Neural crest cell (in vitro differentiated cells): Measurements from ENCODE around the gene HOXA11. TPM values are rescaled to one million over a fixed set of nuclear protein-coding genes. Genes with fewer than 3 reads are reported as not detected.

Experiments used
- DNase-seq: peaks from one replicate; pipeline ENCODE4 v3.0.0; 2021; ENCODE audit warnings: low read depth, mixed read lengths, low spot score
- H3K27ac Mint-ChIP-seq: one replicate; pipeline ENCODE4 v1.8.0; 2021; ENCODE audit warnings: mild to moderate bottlenecking, mixed read lengths; ENCODE audit not compliant: unreplicated experiment
- H3K27me3 Mint-ChIP-seq: 2 replicates; pipeline ENCODE4 v1.8.0; 2021; ENCODE audit warnings: low read depth, mild to moderate bottlenecking, mixed read lengths
- H3K36me3 Mint-ChIP-seq: 2 replicates; pipeline ENCODE4 v1.8.0; 2021; ENCODE audit warnings: low read depth, mild to moderate bottlenecking, mixed read lengths
- H3K4me1 Mint-ChIP-seq: 2 replicates; pipeline ENCODE4 v1.8.0; 2021; ENCODE audit warnings: mixed read lengths
- H3K4me3 Mint-ChIP-seq: one replicate; pipeline ENCODE4 v1.8.0; 2021; ENCODE audit warnings: mild to moderate bottlenecking, mixed read lengths
- H3K9me3 Mint-ChIP-seq: 2 replicates; pipeline ENCODE4 v1.8.0; 2021; ENCODE audit warnings: mixed read lengths
- total RNA-seq: library from RNA; stranded (reverse); gene quantifications from 2 replicates; pipeline ENCODE4 v1.2.1, GENCODE V29; 2021
- TF ChIP-seq, protein P1 (sequence below): fragments of 200-600 bp; sonication (generic); conservative IDR thresholded peaks from 2 replicates; pipeline ENCODE4 v1.5.0; 2021; ENCODE audit warnings: antibody characterized with exemption, mild to moderate bottlenecking

The HOXA11 gene
- total RNA-seq, 1 donor from 2014 or later, result not detected

DNA sequence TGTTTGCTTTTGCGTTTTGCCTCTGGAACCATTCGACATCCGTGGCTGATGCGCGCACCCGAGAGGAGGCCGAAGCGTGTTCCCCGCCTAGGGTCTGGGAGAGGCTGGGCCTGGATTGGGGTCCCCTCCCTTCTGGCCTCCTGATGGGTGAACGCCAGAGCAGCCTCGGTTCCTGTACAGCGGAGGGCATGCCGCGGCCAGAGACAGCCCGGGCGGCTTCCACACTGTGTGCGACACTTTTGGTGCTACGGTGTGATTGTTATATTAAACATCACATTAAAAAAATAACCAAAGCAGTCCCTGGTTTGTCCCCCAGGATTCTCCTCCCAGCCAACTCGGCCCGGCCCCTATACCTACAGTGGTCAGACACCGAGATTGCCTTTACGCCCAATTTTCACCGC, 24.9 kb downstream of the HOXA11 start:
- H3K36me3 Mint-ChIP-seq, result peaks cover 7% of the 10 kb centered on the region
- H3K4me3 Mint-ChIP-seq, result peak overlapping the region; percentile 77
- no peak overlapping the region for H3K27ac Mint-ChIP-seq
- peaks cover 95% of the 10 kb centered on the region for H3K27me3 Mint-ChIP-seq
- no peaks in the 10 kb centered on the region for H3K9me3 Mint-ChIP-seq
- DNase-seq, result no peak
- H3K4me1 Mint-ChIP-seq, result peaks cover 19% of the 10 kb centered on the region
- TF ChIP-seq, protein P1, sequence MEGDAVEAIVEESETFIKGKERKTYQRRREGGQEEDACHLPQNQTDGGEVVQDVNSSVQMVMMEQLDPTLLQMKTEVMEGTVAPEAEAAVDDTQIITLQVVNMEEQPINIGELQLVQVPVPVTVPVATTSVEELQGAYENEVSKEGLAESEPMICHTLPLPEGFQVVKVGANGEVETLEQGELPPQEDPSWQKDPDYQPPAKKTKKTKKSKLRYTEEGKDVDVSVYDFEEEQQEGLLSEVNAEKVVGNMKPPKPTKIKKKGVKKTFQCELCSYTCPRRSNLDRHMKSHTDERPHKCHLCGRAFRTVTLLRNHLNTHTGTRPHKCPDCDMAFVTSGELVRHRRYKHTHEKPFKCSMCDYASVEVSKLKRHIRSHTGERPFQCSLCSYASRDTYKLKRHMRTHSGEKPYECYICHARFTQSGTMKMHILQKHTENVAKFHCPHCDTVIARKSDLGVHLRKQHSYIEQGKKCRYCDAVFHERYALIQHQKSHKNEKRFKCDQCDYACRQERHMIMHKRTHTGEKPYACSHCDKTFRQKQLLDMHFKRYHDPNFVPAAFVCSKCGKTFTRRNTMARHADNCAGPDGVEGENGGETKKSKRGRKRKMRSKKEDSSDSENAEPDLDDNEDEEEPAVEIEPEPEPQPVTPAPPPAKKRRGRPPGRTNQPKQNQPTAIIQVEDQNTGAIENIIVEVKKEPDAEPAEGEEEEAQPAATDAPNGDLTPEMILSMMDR, result no peak

DNA sequence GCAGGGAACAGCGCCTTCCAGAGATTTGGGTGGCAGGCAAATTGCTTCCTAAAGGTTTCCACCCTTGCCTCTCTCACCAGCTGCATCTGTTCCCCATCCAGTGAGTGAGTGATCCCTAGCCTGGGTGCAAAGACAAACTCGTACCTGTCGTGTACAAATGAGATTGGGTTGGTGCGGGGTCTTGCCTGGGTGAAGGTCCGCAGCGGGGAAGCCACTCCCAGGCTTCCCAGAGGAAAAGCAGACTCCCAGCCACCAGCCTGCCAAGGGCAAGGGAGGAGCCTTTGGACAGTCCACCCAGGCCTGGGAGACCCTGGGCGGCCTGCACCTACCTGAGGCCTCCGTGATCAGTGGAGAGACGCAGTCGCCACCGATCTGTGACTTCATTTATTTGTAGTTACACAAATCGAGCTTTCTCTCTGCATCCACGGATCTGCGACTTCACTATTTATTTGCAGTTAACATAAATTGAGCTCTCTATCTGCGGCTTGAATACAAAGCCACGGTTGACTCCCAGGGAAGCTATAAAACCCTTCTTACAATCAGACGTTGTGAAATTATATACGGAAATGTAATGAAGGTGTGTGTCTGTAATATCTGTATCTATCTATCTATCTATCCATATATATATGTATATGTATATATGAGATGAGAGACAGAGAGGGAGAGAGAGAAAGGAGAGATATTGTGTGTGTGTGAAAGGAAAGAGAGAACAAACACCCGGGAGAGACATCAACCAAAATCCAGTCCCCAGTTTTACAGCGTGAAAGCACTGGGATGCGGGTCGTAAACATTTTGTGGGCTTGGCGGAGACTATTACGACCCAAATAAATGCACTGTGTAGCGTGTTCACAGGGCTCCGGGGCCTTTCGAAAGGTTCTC, 25.5 kb downstream of the HOXA11 start:
- H3K27me3 Mint-ChIP-seq, result peaks cover 97% of the 10 kb centered on the region
- no peak overlapping the region for H3K27ac Mint-ChIP-seq
- TF ChIP-seq, protein P1, result no peak
- H3K9me3 Mint-ChIP-seq, result no peaks in the 10 kb centered on the region
- peaks cover 22% of the 10 kb centered on the region for H3K4me1 Mint-ChIP-seq
- no peak for DNase-seq
- peak overlapping the region; percentile 77 for H3K4me3 Mint-ChIP-seq
- H3K36me3 Mint-ChIP-seq, result peaks cover 10% of the 10 kb centered on the region

DNA sequence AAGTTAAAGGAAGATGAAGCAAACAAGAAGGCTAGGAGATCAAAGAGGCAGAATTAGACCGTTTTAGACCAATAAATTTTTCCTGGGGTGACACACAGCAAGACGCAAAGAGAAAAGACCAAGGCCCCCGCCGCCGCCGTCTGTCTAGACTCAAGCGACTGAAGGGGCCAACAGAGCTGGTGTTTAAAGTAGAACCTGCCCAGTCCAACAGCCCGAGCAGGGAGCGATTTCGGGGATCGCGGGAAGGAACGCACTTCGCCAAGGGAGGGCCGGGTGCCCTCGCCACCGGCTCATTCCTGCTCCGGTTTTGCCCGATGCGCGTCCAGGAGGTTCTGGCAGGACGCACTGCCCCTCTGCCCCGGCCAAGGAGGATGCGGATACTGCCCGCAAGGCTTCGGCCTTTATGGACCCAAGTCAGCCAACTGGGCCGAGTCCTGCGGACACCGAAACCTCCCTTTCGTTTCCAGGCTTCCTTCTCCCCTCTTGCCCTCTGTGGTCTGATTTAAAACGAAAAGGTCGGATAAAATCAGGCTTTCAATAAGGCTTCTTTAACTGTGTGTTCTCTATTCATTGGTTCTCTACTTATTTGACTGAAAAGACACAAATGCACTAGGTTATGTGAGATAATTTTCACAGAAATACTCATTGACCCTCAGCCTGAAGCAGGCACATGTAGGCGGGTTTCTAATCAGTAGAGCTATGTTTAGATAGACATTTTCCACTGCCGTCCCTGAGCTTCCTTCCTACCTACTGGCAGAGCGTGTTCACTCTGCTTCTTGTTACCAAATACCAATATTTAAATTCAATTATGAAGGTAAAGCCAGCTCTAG, 26.4 kb downstream of the HOXA11 start:
- Mint-ChIP-seq H3K9me3 (no peaks in the 10 kb centered on the region), H3K4me1 (peaks cover 21% of the 10 kb centered on the region), H3K27ac (no peak overlapping the region), H3K36me3 (peaks cover 6% of the 10 kb centered on the region), H3K4me3 (peak overlapping the region; percentile 77), H3K27me3 (peaks cover 97% of the 10 kb centered on the region)
- TF ChIP-seq, protein P1, result no peak
- no peak for DNase-seq

DNA sequence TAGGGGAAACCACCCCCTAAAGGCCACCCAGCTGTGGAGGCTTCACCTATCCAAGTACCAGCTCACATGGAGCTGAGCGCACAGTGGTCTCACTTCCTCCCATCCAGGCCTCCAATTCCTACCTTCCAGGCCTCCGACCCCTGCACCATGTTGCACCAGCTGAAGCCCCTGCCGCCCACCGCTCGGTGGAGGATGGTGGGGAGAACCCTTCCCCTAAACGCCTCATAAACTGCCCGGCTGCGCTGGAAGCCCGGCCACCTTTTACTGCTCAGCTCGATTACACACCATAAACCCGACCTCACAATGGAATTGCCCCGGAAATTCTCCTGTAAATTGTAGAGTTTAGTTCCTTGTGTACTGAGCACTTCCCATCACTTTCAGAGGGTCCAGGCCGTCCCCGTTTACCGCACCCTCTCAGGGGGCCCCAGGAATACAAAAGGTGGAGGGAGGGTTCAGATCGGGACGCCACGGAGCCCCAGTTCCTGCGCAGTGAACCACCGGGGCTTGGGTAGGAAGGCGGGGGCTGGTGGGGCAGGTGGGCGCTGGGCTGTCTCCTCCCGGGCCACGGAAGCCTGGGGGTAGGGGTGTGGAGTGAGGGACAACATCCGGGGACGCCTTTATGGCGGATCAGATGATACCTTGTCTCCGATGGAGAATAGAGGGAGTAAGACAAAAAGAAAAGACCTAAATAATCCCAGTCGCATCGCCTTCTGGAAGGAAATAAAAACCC, 27.2 kb downstream of the HOXA11 start:
- no peak for DNase-seq
- H3K9me3 Mint-ChIP-seq, result no peaks in the 10 kb centered on the region
- peaks cover 22% of the 10 kb centered on the region for H3K4me1 Mint-ChIP-seq
- peak overlapping the region; percentile 45 for H3K27ac Mint-ChIP-seq
- H3K4me3 Mint-ChIP-seq, result peak overlapping the region; percentile 77
- H3K27me3 Mint-ChIP-seq, result peaks cover 97% of the 10 kb centered on the region
- TF ChIP-seq, protein P1, result no peak
- peaks cover 6% of the 10 kb centered on the region for H3K36me3 Mint-ChIP-seq
